HepG2 (cell line): ENCODE results near the gene GPR61. TPM values are rescaled to one million over a fixed set of nuclear protein-coding genes. Genes with fewer than 3 reads are reported as not detected.
A peak's percentile ranks its signal among the peaks of the same experiment; 100 is the strongest.

ENCODE experiments used
- ETV5 ChIP-seq: IDR thresholded peaks from 2 replicates; pipeline ENCODE4 v1.6.1; 2018; ENCODE audit warnings: missing biosample characterization, missing genetic modification reagents, inconsistent platforms, borderline replicate concordance
- GABPA ChIP-seq, 2 experiments: IDR thresholded peaks; 2 replicates each; pipeline ENCODE4 v1.6.1; 2011 to 2016; ENCODE audit warnings: low read depth in 2 of 2, low read length in 1 of 2, missing biosample characterization in 1 of 2, missing genetic modification characterization in 1 of 2
- KLF13 ChIP-seq: sonication (generic); formaldehyde crosslinking; IDR thresholded peaks from 2 replicates; pipeline ENCODE4 v1.4.0; 2020; ENCODE audit warnings: mild to moderate bottlenecking, missing genetic modification reagents
- MEF2D ChIP-seq: sonication (generic); formaldehyde crosslinking; IDR thresholded peaks from 2 replicates; pipeline ENCODE4 v1.5.1; 2020; ENCODE audit warnings: mild to moderate bottlenecking, missing genetic modification reagents
- POGZ ChIP-seq: sonication (generic); formaldehyde crosslinking; IDR thresholded peaks from 2 replicates; pipeline ENCODE4 v1.4.0; 2020; ENCODE audit warnings: mild to moderate bottlenecking, missing genetic modification reagents
- REL ChIP-seq: sonication (generic); formaldehyde crosslinking; conservative IDR thresholded peaks from 2 replicates; pipeline ENCODE4 v1.8.0; 2022; ENCODE audit warnings: mild to moderate bottlenecking, missing genetic modification reagents, moderate library complexity
- SRSF9 ChIP-seq: fragments of 200-400 bp; formaldehyde crosslinking; IDR thresholded peaks from 2 replicates; pipeline ENCODE4 v1.6.1; 2018; ENCODE audit warnings: borderline replicate concordance, mild to moderate bottlenecking, low read depth, low read length; ENCODE audit not compliant: insufficient read depth, poor library complexity, severe bottlenecking
- SYNCRIP ChIP-seq: fragments of 200-400 bp; formaldehyde crosslinking; IDR thresholded peaks from 2 replicates; pipeline ENCODE4 v1.6.1; 2018; ENCODE audit warnings: mild to moderate bottlenecking, low read depth, low read length; ENCODE audit not compliant: insufficient read depth
- THAP11 ChIP-seq: IDR thresholded peaks from 2 replicates; pipeline ENCODE4 v1.6.1; 2016; ENCODE audit warnings: missing biosample characterization, missing genetic modification reagents
- ZFYVE20 ChIP-seq: sonication (generic); formaldehyde crosslinking; IDR thresholded peaks from 2 replicates; pipeline ENCODE4 v1.8.0; 2023; ENCODE audit warnings: low read depth, mild to moderate bottlenecking, moderate library complexity, missing genetic modification reagents, borderline replicate concordance
- ZNF317 ChIP-seq: sonication (generic); formaldehyde crosslinking; IDR thresholded peaks from 2 replicates; pipeline ENCODE4 v1.5.0; 2020; ENCODE audit warnings: mild to moderate bottlenecking, missing genetic modification reagents
- ZNF354B ChIP-seq: sonication (generic); formaldehyde crosslinking; IDR thresholded peaks from 2 replicates; pipeline ENCODE4 v1.8.0; 2022; ENCODE audit warnings: mild to moderate bottlenecking, missing genetic modification reagents
- ZNF367 ChIP-seq: sonication (generic); formaldehyde crosslinking; IDR thresholded peaks from 2 replicates; pipeline ENCODE4 v1.4.0; 2020; ENCODE audit warnings: missing genetic modification reagents, borderline replicate concordance
- ZNF567 ChIP-seq: sonication (generic); formaldehyde crosslinking; IDR thresholded peaks from 2 replicates; pipeline ENCODE4 v1.8.1; 2023; ENCODE audit warnings: mild to moderate bottlenecking, missing genetic modification reagents, borderline replicate concordance
- ZNF709 ChIP-seq: sonication (generic); formaldehyde crosslinking; IDR thresholded peaks from 2 replicates; pipeline ENCODE4 v1.5.0; 2020; ENCODE audit warnings: mild to moderate bottlenecking, missing genetic modification reagents
- ZSCAN9 ChIP-seq: IDR thresholded peaks from 2 replicates; pipeline ENCODE4 v1.6.1; 2016; ENCODE audit warnings: borderline replicate concordance
- polyA plus RNA-seq, 8 experiments: library from polyadenylated mRNA; depleted of rRNA in 3 of 8; stranded (reverse) in 7 of 8; unstranded in 1 of 8; fragments of >200 nt; fragmentation: Illumina TruSeq in 4 of 8; extraction: Trizol in 4 of 8; gene quantifications; 2 replicates each; pipeline versions ENCODE4 v1.2.1 to v1.2.3, GENCODE V29; 2011 to 2016; ENCODE audit warnings: low read depth in 4 of 8, missing spikeins in 1 of 8, mixed read lengths in 1 of 8; ENCODE audit not compliant: insufficient read depth in 1 of 8
- total RNA-seq, 5 experiments: library from RNA; depleted of rRNA; stranded (reverse); fragments of >200 nt; fragmentation: Illumina TruSeq; extraction: Trizol; gene quantifications; 2 replicates each; pipeline ENCODE4 v1.2.3, GENCODE V29; 2016; ENCODE audit warnings: low read depth in 1 of 5
- TF ChIP-seq, protein P1 (sequence below): sonication (generic); formaldehyde crosslinking; IDR thresholded peaks from 2 replicates; pipeline ENCODE4 v1.4.0; 2020; ENCODE audit warnings: low read depth, missing genetic modification reagents
- TF ChIP-seq, protein P2 (sequence below): IDR thresholded peaks from 2 replicates; pipeline ENCODE4 v1.6.1; 2016; ENCODE audit warnings: mild to moderate bottlenecking, missing biosample characterization, missing genetic modification reagents
- TF ChIP-seq, protein P3 (sequence below): sonication (generic); formaldehyde crosslinking; IDR thresholded peaks from 2 replicates; pipeline ENCODE4 v1.4.0; 2020; ENCODE audit warnings: missing genetic modification reagents
- TF ChIP-seq, protein P4 (sequence below): sonication (generic); formaldehyde crosslinking; IDR thresholded peaks from 2 replicates; pipeline ENCODE4 v1.8.0; 2022; ENCODE audit warnings: mild to moderate bottlenecking, missing genetic modification reagents
- TF ChIP-seq, protein P5 (sequence below): sonication (generic); formaldehyde crosslinking; IDR thresholded peaks from 2 replicates; pipeline ENCODE4 v1.4.0; 2020; ENCODE audit warnings: missing genetic modification reagents

Gene GPR61
- total and polyA plus RNA-seq, 2 of the 13 experiments (the other 11 are each of a cell fraction or from before 2014, with no cell fraction given): not detected

DNA sequence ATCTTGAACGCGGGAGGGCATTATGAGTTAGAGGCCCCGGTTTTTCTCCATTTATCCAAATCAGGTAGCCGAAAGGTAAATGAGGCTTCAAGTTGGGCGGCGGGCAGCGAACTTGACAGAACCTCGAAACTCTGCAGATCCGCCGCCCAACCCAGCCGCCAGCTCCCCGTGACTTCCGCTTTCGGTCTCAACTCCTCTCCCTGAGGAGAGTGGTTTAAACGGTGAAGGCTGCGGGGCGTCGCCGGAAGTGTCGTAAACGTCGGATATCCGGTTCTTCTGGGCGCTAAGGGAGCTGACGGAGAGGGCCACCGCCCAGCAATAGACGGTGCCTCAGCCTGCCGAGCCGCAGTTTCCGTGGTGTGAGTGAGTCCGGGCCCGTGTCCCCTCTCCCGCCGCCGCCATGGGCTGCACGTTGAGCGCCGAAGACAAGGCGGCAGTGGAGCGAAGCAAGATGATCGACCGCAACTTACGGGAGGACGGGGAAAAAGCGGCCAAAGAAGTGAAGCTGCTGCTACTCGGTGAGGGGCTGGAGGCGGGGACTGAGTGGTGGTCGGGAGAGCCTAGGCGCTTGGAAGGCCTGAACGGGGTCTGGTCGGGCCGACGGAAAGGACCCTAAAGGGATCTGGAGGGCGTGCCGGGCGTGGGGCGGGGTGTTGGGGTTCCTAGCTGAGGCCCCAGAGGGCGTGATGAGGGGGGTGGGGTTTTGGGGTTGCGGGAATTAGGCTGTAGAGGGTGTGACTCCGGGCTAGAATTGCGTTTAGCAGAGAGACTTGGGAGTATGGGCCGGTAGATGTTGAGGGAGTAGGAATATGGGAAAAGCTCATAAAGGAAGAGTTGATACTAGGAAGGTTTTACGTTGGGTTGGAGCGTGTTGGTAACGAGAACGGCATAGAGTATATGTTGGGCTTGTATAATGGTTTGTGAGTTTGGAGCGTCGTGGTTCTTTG, 8.9 kb downstream of the GPR61 start, which contains the start of gene GNAI3 (continued):
- TF ChIP-seq ZNF317 (CRISPR knock-in tag) (0 out of 2 replicates have a peak, but pooled peaks have one; percentile 16), SRSF9 (no peak), ZNF367 (no peak), ZFYVE20 (CRISPR knock-in tag) (no peak), SYNCRIP (no peak), POGZ (CRISPR knock-in tag) (peak; percentile 79), KLF13 (CRISPR knock-in tag) (no peak), ZNF709 (CRISPR knock-in tag) (0 out of 2 replicates have a peak, but pooled peaks have one; percentile 38), ZSCAN9 (CRISPR knock-in tag) (0 out of 2 replicates have a peak, but pooled peaks have one; percentile 72), ZNF567 (no peak), ZNF354B (CRISPR knock-in tag) (no peak), GABPA (IDR thresholded peaks at IDR 0.05; ENCODE audit: low read depth, low read length) (peak; percentile 91), GABPA (CRISPR knock-in tag; IDR thresholded peaks at IDR 0.05; ENCODE audit: low read depth) (peak; percentile 99), MEF2D (CRISPR knock-in tag) (peak; percentile 80; the same call in 1 of the 2 replicates), THAP11 (CRISPR knock-in tag) (peak; percentile 90), REL (no peak), ETV5 (peak; percentile 86)
- TF ChIP-seq, protein P1, sequence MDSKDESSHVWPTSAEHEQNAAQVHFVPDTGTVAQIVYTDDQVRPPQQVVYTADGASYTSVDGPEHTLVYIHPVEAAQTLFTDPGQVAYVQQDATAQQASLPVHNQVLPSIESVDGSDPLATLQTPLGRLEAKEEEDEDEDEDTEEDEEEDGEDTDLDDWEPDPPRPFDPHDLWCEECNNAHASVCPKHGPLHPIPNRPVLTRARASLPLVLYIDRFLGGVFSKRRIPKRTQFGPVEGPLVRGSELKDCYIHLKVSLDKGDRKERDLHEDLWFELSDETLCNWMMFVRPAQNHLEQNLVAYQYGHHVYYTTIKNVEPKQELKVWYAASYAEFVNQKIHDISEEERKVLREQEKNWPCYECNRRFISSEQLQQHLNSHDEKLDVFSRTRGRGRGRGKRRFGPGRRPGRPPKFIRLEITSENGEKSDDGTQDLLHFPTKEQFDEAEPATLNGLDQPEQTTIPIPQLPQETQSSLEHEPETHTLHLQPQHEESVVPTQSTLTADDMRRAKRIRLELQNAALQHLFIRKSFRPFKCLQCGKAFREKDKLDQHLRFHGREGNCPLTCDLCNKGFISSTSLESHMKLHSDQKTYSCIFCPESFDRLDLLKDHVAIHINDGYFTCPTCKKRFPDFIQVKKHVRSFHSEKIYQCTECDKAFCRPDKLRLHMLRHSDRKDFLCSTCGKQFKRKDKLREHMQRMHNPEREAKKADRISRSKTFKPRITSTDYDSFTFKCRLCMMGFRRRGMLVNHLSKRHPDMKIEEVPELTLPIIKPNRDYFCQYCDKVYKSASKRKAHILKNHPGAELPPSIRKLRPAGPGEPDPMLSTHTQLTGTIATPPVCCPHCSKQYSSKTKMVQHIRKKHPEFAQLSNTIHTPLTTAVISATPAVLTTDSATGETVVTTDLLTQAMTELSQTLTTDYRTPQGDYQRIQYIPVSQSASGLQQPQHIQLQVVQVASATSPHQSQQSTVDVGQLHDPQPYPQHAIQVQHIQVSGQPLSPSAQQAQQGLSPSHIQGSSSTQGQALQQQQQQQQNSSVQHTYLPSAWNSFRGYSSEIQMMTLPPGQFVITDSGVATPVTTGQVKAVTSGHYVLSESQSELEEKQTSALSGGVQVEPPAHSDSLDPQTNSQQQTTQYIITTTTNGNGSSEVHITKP: peak; percentile 61; the same call in 1 of the 2 replicates
- TF ChIP-seq, protein P2, sequence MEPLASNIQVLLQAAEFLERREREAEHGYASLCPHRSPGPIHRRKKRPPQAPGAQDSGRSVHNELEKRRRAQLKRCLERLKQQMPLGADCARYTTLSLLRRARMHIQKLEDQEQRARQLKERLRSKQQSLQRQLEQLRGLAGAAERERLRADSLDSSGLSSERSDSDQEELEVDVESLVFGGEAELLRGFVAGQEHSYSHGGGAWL (CRISPR knock-in tag): peak; percentile 56; the same call in 1 of the 2 replicates
- TF ChIP-seq, protein P3, sequence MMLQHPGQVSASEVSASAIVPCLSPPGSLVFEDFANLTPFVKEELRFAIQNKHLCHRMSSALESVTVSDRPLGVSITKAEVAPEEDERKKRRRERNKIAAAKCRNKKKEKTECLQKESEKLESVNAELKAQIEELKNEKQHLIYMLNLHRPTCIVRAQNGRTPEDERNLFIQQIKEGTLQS (CRISPR knock-in tag): no peak
- TF ChIP-seq, protein P4, sequence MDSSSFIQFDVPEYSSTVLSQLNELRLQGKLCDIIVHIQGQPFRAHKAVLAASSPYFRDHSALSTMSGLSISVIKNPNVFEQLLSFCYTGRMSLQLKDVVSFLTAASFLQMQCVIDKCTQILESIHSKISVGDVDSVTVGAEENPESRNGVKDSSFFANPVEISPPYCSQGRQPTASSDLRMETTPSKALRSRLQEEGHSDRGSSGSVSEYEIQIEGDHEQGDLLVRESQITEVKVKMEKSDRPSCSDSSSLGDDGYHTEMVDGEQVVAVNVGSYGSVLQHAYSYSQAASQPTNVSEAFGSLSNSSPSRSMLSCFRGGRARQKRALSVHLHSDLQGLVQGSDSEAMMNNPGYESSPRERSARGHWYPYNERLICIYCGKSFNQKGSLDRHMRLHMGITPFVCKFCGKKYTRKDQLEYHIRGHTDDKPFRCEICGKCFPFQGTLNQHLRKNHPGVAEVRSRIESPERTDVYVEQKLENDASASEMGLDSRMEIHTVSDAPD (CRISPR knock-in tag): peak; percentile 28; the same call in 1 of the 2 replicates
- TF ChIP-seq, protein P5, sequence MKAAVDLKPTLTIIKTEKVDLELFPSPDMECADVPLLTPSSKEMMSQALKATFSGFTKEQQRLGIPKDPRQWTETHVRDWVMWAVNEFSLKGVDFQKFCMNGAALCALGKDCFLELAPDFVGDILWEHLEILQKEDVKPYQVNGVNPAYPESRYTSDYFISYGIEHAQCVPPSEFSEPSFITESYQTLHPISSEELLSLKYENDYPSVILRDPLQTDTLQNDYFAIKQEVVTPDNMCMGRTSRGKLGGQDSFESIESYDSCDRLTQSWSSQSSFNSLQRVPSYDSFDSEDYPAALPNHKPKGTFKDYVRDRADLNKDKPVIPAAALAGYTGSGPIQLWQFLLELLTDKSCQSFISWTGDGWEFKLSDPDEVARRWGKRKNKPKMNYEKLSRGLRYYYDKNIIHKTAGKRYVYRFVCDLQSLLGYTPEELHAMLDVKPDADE (CRISPR knock-in tag): peak; percentile 60; the same call in 1 of the 2 replicates
